ENCODE results near the gene SCIN.

GRCh38 chr7:12640299-12641096, 70.0 kb downstream of the SCIN start:
- TF ChIP-seq POLR2A (IDR thresholded peaks at IDR 0.05), result no peak
- no peak for TF ChIP-seq CTCF (IDR thresholded peaks at IDR 0.05)
- no peak for TF ChIP-seq EP300 (IDR thresholded peaks at IDR 0.05)
- no peak for TF ChIP-seq POLR2AphosphoS5 (IDR thresholded peaks at IDR 0.05)
